Measurements from ENCODE around the gene ANO4.
"Not testable (repeated sequence)": the region's sequence is repeated elsewhere in the genome, so short reads cannot be mapped to it uniquely, and the experiment has no call there.

DNA sequence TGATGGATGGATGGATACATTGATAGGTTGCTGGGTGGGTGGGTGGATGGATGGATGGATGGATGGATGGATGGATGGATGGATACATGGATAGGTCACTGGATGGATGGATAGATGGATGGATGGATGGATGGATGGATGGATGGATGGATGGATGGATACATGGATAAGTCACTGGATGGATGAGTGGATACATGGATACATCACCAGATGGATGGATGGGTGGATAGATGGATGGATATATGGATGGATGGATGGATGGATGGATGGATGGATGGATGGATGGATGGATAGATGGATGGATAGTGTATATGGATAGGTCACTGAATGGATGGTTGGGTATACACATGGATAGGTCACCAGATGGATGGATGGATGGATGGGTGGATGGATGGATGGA lies 194.9 kb downstream of the ANO4 start:
- TF ChIP-seq, protein P1, sequence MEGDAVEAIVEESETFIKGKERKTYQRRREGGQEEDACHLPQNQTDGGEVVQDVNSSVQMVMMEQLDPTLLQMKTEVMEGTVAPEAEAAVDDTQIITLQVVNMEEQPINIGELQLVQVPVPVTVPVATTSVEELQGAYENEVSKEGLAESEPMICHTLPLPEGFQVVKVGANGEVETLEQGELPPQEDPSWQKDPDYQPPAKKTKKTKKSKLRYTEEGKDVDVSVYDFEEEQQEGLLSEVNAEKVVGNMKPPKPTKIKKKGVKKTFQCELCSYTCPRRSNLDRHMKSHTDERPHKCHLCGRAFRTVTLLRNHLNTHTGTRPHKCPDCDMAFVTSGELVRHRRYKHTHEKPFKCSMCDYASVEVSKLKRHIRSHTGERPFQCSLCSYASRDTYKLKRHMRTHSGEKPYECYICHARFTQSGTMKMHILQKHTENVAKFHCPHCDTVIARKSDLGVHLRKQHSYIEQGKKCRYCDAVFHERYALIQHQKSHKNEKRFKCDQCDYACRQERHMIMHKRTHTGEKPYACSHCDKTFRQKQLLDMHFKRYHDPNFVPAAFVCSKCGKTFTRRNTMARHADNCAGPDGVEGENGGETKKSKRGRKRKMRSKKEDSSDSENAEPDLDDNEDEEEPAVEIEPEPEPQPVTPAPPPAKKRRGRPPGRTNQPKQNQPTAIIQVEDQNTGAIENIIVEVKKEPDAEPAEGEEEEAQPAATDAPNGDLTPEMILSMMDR (IDR thresholded peaks at IDR 0.05) = not testable (repeated sequence)
- TF ChIP-seq POLR2A (IDR thresholded peaks at IDR 0.05) = not testable (repeated sequence)
